ENCODE data around the gene LTN1.
A peak's percentile ranks its signal among the peaks of the same experiment; 100 is the strongest.

The LTN1 gene

DNA sequence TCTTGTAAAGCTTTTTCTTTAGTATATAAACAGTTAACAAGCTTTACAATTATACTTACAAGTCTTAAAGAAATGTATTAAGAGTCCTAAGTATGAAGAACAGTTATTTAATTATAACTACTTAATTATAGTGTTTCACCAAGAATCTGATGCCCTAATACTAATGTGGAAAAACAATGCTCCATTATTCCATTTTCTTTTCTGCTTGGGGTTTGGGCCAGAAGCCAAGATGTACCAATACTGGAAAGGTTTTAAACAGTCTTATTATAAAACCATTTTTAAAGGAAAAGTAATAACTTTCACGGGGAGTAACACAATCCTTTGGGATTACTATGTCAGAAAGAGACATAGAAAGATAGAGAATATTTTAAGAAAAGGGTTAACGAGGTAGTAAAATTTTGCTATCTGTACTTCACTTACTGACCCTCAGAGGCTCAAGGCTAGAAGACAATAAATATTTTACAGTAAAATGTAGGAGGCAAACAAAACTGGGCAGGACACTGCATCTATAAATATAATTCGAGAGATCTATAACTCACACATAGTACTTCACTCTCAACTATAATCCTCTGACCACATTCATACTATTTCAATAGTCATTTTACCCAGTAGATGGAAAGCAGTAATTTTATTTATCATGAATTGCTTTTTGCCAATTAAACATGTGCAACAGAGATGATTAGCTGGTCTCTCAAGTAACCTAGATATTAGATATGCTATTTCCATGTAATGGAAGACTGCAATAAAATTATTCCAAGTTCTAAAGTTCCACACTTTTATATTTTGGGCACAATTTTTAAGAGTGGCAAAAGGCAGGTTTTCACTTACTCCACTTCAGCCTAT lies 63.9 kb downstream of the LTN1 start:
- DNase-seq: no peak

DNA sequence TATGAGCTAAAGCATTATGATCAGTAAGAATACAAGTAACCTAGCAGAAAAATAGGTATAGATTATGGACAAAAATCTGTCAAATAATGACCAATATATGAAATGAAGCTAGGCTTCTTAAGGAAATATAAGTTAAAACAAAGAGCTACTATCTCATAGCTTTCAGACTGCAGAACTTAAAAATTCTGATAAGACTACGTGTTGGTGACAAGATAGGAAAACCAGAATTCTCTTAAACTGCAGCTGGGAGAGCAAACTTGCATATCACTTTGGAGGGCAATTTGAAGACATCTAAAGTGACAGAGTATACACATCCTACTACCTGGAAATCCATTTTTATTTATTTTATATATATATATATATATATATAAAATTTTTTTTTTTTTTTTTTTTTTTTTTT lies 65.5 kb downstream of the LTN1 start:
- no peak for DNase-seq

DNA sequence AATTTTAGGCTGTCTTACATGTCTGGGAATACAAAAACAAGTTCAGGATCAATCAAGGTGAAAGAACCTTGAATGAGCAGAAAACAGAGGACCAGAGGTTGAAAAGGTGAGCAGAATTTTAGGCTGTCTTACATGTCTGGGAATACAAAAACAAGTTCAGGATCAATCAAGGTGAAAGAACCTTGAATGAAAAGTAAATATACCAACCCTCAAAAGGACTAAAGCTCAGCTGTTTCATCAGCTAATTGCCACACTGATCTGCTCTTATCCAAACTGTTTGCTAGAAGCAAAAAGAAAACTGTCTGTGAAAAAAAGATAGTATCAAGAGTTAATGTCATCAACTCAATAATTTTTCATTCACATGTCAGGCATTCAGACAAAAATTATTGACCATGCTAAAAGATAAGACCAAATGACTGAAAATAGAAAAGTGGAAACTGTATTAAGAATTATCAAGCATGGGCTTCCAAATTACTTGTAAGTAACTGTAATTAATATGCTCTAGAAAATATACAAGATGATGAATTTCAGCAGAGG lies 69.2 kb downstream of the LTN1 start:
- DNase-seq: no peak

DNA sequence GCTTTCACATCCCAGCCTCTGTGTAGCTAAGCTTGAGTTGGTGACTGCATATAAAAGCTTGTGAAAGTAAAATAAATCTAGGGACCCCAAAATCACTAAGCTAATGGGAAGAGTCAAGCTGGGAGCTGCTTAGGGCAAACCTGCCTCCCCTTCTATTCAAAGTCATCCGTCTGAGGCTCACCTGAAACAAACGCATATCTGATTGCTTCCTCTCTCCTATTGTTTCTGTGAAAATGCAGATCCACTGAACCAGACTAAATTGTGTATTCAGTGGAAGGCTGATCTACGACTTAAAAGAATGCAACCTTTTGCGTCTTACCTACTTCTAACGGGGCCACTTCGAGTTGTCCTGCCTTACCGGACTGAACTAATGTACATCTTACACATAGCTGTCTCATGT lies 70.3 kb downstream of the LTN1 start:
- DNase-seq: no peak

DNA sequence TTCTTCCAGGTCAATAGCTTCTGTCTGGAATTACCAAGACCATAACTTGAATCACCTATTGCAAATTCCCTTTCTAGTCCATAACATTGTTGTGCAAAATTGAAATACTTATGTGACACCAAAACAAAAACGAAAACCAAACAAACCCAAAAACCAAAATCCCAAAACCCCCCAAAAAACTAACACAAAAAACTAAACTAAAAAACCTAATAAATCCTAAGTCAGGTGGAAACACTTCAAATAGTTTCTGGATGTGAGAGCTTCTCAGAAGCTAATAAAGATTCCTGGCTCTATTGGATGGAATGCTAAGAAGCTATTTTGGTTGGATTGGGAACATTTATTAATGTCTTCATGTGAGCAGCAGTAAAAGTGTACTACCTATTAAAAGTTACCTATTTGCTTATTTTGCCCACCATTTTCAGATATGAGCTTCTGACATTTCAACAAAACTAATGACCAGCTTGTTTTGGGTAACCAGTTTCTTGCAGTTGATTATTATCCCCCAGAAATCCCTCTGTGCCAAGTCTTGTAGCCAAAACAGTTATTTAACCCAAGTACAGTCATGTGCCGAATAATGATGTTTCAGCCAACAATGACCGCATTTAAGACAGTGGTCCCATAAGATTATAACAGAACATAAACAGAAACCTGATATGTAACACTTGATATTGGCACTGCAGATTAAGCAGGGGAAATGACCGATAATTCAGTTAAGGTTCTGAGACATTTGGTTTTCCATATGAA lies 76.4 kb downstream of the LTN1 start:
- DNase-seq: no peak

DNA sequence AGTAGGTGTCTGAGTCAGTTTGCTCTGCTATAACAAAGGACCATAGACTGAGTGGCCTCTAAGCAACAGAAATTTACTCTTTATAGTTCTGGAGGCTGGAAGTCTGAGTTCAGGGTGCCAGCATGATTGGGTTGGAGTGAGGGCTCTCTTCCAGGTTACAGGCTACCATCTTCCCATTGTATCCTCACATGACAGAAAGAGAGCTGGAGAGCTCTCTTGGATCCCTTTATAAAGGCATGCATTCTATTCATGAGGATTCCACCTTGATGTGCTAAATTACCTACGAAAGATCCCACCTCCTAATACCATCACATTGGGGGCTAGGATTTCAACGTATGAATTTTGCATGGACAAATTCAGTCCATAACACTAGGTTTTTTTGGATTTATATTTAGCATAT lies 79.6 kb downstream of the LTN1 start:
- DNase-seq: no peak

DNA sequence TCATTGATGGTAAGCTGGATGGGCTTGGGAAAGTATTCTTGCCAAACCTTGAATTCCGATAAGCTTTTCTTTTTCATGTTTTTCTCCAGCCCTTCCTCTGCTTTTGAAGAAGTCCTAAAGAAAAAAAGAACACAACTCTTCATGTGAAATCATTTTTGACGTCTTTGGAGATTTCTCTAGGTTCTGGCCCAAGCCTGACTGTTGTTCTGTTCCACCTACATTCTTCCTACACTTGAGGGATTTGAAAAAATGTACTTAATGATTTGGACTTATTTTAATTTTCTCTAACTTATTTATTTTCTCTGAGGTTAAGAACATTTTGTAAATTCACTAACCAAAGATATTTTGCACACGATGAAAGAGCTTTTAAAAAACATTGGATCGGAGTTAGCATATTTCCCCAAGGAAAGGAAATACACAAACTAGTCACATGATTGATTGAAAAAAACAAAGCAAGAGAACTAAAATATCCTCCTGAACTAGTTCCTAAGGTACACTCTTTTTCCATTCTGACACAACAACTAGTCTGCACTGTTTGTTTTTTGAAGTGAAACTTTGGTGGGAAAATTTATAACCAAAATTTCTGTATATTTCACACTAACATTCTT lies 82.3 kb downstream of the LTN1 start:
- DNase-seq: no peak

DNA sequence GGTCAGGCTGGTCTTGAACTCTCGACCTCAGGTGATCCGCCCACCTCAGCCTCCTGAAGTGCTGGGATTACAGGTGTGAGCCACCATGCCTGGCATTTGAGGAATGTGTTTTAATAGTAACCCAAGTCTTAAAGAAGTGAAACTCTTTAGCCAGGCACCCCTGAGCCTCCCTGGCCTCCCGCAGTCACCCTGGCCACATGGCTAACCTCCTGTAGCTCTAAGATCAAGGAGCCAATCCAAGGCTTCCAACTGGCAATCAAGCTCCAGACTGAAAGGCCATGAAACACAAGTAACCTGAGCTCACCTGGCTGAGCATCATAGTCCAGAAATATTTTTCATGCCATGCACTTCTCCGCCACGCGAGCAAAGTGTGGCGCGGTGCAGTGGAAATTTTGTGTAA lies 84.3 kb downstream of the LTN1 start:
- DNase-seq: no peak

DNA sequence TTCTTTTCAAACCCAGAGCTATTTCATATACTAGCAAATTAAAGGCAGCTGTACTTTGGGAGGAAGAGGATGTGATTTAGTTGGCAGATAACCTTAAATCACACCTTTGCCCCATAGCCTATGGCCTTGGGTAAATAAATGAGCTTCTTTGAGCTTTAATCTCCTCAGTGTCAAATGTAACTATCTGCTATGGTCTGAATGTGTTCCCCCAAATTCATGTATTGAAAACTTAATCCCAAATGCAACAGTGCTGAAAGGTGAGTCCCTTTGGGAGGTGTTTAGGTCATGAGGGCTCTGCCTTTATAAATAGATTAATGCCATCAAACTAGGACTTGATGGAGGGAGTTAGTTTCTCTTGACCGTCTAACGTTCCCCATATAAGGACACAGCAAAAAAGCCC lies 85.8 kb downstream of the LTN1 start:
- DNase-seq: no peak

DNA sequence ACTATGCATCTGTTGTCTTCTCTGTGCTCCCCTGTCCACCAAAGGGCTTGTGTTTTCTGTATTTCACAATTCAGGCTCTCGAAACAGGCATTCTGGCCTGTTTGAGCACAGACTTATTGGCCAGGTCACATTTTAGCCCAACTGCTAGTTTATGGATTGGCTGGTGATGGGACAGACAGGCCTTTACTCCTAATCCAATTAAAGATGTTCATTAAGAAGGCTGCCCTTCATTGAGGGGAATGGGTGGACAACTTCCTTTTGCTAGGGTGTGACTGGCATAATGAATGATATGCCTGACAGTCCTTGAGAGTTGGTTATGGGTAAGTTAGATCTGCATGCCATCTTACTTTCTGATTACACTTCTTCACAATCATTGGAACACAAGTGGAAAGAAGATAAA lies 86.4 kb downstream of the LTN1 start:
- no peak for DNase-seq

DNA sequence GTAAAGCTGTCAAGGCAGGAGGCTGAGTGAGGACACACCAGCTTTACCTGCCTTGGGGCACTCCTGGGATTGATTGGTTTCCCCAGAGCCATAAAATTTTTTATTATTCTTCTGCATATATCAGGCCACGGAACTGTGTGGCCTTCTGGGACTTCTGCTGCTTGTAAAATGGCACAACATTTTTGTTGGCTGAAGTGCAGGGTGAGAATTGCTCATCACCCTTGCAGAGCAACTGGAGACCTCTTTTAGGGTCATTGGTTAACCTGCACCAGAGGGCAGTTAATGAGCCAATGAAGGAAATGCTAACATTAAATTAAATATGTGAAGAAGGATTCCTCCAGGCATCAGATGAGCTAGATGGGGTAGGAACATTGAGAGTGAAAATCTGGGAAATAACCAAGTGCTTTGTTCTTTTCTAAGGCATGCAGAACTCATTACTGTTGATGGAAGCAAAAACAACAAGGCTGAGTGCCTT lies 87.7 kb downstream of the LTN1 start:
- no peak for DNase-seq

DNA sequence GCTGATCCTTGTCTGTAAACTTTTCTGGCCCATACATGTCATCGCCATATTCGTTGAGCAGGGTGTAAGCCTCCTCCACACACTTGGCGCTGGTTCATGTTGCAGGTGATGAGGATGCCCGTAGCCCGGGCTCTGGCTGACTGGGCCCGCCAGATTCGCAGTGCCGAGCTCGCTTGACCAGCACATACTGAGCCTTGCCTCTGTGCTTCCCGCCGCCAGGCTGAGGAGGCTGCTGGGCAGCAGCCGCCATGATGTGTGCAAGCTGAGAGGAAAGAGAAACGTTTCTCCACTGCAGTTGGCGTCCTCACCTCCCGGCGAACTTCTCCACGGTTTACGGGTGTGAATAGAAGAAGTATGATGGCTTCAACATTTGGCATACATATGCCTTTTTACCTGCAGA lies 89.2 kb downstream of the LTN1 start:
- no peak for DNase-seq

DNA sequence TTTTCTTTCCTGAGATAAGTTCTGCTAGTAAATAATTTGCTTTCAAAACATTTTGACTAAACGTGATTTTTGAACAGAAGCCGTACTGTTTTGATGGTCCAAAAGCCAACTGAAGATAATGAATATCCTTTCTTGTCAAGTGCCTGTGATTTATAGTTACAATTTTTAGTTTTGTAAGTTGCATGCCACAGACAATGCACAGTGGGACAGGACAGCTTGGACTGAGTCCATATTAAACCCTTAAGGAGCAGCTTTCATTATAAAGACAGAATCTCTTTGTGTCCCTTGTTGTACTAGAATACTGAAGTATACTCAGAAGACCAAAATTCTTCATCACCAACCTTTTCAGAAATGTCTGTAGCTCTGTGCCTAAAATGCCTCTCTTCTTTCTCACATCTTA lies 92.2 kb downstream of the LTN1 start:
- DNase-seq: no peak

DNA sequence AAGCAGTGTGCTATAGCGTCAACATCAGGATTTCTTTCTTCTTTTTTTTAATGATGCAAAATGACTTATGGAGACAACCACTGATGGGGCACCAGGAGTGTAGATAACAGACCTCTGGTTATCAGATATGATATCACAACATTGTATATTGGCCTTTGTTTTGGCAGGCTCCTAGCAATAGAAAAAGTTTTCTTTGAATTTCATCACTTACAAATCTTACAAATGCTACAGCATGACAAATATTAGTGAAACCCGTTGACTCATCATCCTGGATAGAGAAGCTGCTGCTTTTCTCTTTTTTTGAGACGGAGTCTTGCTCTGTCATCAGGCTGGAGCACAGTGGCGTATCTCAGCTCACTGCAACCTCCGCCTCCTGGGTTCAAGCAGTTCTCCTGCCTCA lies 92.9 kb downstream of the LTN1 start:
- no peak for DNase-seq

DNA sequence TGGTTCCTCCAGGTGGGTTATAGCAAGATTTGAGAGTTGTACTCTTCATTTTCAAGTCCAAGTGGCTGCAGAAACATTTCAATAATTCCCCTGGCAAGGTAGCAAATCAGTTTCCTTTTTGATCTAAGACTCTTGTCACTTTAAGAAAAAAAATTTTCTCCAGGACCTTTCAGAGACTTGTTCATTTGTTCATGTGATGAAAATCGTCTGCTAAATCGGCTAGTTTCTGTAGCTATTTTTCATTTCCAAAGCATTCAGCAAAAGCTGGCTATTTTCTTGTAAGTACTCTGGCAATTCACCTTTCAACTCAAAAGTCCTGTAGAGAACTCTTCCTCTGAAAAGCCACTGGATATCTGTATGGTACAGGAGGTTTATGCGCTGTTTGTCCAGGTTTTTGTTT lies 93.5 kb downstream of the LTN1 start:
- no peak for DNase-seq

DNA sequence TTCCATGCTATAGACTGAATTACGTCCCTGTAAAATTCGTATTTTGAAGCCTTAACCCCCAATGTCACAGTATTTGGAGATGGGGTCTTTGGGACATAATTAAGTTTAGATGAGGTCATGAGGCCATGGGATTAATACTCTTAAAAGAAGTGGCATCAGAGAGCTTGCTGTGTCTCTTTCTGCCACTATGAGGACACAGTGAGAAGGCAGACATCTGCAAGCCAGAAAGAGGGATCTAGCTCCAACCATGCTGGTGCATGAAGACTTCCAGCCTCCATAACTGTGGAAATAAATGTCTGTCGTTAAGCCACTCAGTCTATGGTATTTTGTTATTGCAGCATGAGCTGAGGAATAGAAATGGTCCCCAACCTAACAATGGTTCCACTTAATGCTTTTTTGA lies 99.0 kb downstream of the LTN1 start:
- DNase-seq: no peak

DNA sequence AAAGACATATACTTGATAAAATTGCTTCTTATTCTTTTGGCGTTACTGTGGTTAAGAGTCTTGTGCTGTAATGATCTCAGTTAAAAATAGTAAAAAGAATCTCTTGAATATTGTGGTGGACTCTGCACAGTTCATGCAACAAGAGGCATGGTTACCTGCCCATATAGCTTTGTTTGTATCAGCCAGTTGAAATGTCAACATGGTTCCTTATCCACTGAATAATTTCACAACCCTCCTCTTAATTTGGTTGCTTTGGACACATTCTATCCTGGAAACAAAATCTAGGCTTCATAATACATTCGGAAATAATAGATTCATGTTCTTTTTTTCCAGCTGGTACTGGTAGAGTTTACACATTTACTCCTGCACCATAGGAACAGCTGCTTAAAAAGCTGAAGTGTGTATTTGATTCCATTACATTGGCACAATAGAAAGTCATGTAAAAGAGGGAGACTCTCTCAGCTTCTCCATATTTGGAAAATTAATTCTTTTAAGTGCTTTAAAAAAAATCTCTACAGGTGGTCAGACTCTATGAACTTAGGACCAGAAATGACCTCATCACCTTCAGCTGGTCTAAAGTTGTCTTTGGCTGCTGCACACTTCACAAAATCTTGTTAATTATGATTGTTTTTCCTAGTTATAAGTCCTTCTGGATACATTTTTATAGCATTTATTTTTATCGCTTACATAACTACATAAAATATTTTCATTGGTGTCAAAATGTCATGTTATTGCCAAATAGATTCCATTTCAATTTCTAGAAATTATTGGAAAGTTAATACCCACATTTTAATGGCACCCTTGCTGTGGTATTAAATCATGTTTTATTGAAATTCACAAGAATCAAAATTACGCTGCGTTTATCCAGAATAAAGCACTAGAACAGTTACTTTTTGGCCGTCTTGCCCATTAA lies 100.2 kb downstream of the LTN1 start:
- DNase-seq: no peak

DNA sequence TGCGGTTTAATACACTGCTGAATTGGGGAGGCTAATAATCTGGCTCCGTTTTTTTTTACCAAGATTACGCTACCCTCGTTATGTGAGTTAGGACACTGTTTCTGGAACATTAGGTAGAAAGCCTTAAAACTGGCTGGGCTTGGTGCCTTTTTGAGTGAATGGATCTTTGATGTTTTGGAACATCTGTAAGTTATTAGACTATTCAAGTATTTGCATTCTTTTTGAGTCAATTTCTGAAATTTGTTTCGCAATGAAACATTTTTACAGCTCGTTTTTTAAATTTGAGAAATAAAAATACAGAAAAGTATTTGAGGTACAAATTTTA lies 106.9 kb downstream of the LTN1 start:
- DNase-seq: no peak

DNA sequence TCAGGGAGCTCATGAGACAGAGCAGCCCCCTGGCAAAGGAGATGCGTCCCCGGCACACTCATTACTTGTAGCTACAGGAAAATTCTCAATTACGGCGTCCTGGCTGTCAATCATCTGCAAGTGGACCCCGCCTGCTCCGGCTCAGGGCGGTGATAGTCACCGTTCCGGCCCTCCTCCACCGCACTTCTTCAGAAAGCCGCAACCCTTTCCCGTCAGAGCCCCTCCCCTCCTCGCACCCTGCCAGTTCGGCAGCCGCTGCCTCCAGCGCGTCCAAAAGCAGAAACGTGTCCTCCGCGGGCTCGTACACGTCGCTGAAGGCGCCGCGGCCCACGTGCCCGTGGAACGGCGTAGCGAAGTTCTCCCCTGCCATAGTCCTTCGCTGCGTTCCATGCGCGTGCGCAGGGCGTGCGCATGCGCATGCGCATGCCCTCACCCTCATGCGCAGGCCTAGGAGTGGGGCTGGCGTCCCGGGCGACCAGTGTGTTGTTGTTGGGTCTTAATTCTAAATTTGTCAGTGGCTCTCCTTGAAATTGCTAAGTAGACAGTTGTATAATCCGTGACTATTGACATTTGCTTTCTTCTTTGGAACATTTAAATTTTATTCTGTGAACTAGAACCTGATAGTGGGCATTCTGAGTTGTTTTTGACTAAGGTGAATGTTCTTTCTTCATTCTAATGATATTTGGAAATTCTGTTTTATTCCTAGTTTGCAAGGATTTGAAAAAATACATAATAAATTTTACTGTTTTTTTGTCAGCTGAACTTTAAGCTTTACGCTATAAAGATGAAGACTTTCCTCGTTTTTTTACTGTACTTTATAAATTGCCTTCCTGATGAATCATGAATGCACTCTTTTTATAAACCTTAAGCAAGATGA lies 107.5 kb downstream of the LTN1 start:
- peak; percentile 88 for DNase-seq

DNA sequence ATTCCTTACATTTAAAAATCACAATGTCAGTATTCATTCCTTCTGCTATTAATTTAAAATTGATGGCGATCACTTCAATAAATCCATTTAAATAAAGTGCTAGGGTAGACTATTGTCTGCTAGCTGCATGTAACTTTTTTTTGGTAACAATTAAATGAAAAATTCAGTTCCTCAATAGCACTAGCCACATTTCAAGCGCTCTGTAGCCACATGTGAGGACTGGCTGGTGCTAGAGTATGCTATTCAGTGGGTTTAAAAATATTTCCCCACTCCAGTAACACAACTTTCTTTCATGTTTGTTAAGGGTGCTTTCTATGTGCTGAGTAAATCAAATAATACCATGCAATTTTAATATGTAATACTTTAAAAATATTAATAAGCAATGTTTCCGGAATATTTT lies 108.2 kb downstream of the LTN1 start:
- no peak for DNase-seq

DNA sequence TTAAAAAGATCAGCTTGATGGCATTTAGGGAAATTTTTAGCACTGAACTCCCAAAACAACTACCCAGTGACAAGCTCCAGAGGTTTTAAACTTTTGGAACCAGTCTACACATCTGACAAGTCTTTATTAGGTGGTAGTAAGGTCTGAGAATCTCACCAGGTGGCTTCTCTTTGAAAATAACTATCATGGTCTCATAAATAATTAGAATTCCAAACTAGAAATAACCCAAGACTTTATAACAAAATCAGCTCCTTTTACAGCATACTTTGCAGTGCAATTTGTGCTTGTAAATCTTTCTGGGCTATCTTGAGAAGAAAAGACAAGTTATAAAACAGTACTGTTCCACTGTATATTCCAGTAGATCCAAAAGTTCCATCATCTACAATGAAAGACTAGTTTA lies 108.7 kb downstream of the LTN1 start:
- DNase-seq: no peak

DNA sequence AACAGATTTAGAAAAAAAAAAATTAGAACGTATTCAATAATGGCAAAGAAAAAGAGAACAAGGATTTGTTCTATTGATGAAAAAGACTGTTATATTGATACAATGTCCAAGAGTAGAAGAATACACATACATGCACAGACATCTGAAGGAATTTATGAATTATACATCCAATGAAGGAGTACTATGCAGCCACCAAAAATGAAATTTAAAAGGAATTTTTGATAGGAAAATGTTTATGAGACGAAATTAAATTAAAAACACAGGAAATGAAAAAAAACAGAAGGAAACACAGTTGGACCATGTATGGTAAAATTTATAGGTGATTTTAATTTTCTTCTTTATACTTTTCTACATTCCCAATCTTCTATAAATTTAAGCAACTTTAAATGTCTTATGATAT lies 110.3 kb downstream of the LTN1 start:
- DNase-seq: no peak
